BE2C (cell line): ENCODE results near the gene CFAP77.

Experiments used
- DNase-seq: peaks from one replicate; pipeline ENCODE4 v3.0.0-alpha.2; 2020
- H3K27me3 ChIP-seq: fragments of 250-450 bp; sonication (Bioruptor Pico); 2 replicates; pipeline ENCODE4 v1.5.1; 2020; ENCODE audit warnings: mild to moderate bottlenecking
- H3K36me3 ChIP-seq: fragments of 250-450 bp; sonication (Bioruptor Pico); 2 replicates; pipeline ENCODE4 v1.5.1; 2020; ENCODE audit warnings: mild to moderate bottlenecking
- H3K4me1 ChIP-seq: fragments of 250-450 bp; sonication (Bioruptor Pico); 2 replicates; pipeline ENCODE4 v1.5.1; 2020
- H3K4me3 ChIP-seq: 2 replicates; pipeline ENCODE4 v1.5.1; 2011; ENCODE audit warnings: low read depth, low read length
- H3K9me3 ChIP-seq: fragments of 250-450 bp; sonication (Bioruptor Pico); 2 replicates; pipeline ENCODE4 v1.5.1; 2020
- CTCF ChIP-seq: IDR thresholded peaks from 2 replicates; pipeline ENCODE4 v1.5.1; 2012; ENCODE audit warnings: mild to moderate bottlenecking, low read depth, low read length

The CFAP77 gene

GRCh38 chr9:132503116-132503515, 93.1 kb downstream of the CFAP77 start:
- no peak for DNase-seq
- peaks cover 21% of the 10 kb centered on the region for H3K4me1 ChIP-seq
- H3K9me3 ChIP-seq: no peaks in the 10 kb centered on the region
- TF ChIP-seq CTCF: 0 out of 2 replicates have a peak, but pooled peaks have one; percentile 6
- H3K27me3 ChIP-seq: no peaks in the 10 kb centered on the region
- H3K36me3 ChIP-seq: no peaks in the 10 kb centered on the region
- H3K4me3 ChIP-seq: no peak overlapping the region

DNA sequence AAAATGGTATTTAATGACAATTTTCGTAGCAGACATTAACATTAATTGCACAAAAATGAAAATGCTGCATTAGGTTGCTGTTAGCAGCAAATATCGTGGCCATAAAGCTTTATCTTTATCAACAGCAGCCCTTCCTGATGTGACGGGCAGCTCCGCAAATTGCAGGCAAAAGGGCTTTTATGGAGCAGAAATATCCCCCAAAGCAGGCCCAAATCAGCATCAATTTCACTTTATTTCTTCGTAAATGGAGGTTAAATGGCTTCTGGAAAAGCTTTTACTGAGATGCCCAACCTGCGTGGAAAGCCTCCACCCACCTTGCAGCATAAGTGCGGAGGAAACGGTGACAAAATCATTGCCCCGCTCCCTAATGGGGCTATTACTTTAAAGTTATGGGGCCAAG, 94.5 kb downstream of the CFAP77 start:
- no peaks in the 10 kb centered on the region for H3K9me3 ChIP-seq
- no peaks in the 10 kb centered on the region for H3K36me3 ChIP-seq
- H3K27me3 ChIP-seq: no peaks in the 10 kb centered on the region
- no peak for TF ChIP-seq CTCF
- H3K4me1 ChIP-seq: peaks cover 22% of the 10 kb centered on the region
- no peak overlapping the region for H3K4me3 ChIP-seq
- DNase-seq: no peak

- Histone ChIP-seq H3K36me3 (no peaks in the 10 kb centered on the region), H3K4me1 (peaks cover 22% of the 10 kb centered on the region), H3K27me3 (no peaks in the 10 kb centered on the region), H3K4me3 (no peak overlapping the region; the same call in 1 of the 2 replicates), H3K9me3 (no peaks in the 10 kb centered on the region)
- peak; percentile 74 for DNase-seq
- TF ChIP-seq CTCF: no peak
These were observed 96.1 kb downstream of the CFAP77 start for GRCh38 chr9:132505991-132506655.

DNA sequence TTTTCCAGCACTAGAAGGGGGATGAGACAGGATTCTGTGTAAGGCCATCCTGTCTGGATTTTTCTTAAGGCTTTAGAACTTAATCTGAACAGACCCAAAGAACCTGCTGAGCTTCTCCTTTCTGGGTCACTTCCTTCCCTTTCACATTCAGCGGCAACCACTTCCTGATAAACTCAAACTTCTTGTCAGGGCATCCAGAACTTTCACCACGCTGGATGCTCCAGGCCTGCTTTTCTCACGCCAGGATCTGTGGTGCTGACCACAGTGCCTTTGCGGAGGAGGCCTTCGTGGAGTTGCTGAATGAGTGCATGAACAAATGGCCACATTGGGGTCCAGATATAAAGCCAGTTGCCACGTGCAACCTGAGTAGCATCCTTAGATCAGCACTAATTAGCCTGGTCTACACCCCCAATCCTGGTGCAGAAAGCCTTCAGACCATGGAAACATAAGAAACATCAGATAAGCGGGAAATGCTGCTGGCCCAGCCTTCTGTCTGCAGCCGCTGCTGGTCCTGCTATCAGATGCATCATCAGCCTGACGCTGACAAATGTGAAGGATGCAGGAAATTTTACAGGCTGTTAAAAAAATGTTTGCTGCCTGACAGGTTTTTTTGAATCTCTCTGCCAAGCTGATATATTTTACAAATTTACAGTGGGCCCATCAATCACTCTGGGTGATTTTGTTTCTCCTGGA, 97.1 kb downstream of the CFAP77 start:
- Histone ChIP-seq H3K4me3 (0 out of 2 replicates have a peak overlapping the region, but pooled peaks have one; percentile 23), H3K9me3 (no peaks in the 10 kb centered on the region), H3K27me3 (no peaks in the 10 kb centered on the region), H3K36me3 (no peaks in the 10 kb centered on the region), H3K4me1 (peaks cover 22% of the 10 kb centered on the region)
- DNase-seq: peak; percentile 70
- no peak for TF ChIP-seq CTCF

GRCh38 chr9:132507670-132508469, 97.9 kb downstream of the CFAP77 start:
- Histone ChIP-seq H3K4me1 (peaks cover 22% of the 10 kb centered on the region), H3K36me3 (no peaks in the 10 kb centered on the region), H3K9me3 (no peaks in the 10 kb centered on the region), H3K4me3 (0 out of 2 replicates have a peak overlapping the region, but pooled peaks have one; percentile 23), H3K27me3 (no peaks in the 10 kb centered on the region)
- TF ChIP-seq CTCF: peak; percentile 90
- peak; percentile 89 for DNase-seq
